ENCODE data around the gene MAGEB2. TPM values are rescaled to one million over a fixed set of nuclear protein-coding genes. Genes with fewer than 3 reads are reported as not detected.
"Not testable (repeated sequence)": the region's sequence is repeated elsewhere in the genome, so short reads cannot be mapped to it uniquely, and the experiment has no call there.

MAGEB2 gene, protein sequence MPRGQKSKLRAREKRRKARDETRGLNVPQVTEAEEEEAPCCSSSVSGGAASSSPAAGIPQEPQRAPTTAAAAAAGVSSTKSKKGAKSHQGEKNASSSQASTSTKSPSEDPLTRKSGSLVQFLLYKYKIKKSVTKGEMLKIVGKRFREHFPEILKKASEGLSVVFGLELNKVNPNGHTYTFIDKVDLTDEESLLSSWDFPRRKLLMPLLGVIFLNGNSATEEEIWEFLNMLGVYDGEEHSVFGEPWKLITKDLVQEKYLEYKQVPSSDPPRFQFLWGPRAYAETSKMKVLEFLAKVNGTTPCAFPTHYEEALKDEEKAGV
- not detected for total RNA-seq

DNA sequence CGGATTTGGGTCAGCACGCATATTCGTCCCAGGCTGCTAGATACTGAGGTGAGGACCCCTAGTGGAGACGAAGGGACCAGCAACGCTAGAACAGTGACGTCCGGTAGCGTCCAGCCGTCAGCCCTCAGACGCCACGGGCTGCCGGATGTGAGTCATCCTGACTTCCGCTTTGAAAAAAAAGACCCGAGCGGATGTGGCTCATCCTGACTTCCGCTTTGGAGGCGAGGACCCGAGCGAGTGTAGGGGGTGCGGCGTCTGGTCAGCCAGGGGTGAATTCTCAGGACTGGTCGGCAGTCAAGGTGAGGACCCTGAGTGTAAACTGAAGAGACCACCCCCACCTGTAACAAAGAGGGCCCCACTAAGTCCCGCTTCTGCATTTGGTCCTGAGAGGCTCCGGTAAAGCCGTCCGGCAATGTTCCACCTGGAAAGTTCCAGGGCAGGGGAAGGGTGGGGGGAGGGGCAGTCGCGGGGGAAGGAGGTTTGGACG lies at the start of gene MAGEB2:
MAGEB2 (plus strand) TSS at position 207 of the 487 bp plus-strand sequence. CDS start 3,018 bp downstream, outside the sequence.
- POLR2A ChIA-PET = no interaction called here
- no peaks in the 10 kb centered on the region for H3K9me3 Mint-ChIP-seq
- no peak for DNase-seq

DNA sequence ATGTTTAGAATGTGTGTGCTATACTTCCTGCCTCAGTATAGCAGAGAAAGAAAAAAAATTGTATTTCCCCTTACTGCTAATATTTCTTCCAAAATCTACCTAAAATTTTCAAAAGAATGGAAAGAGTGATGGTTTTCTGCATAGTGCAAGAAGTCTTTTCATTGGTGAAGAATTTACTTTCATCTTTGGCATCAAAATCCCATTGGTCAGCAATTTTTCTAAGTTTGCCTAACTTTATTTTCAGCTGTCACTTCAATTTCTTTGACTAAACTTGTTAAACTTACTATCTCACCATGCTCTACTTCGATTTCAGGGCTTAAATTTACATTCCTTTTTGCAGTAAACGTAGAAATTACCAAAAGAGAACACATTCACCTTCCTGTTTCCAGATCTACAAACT lies 44.5 kb upstream of the MAGEB2 start:
- Mint-ChIP-seq H3K36me3 (ENCODE audit: low read depth) (no peaks in the 10 kb centered on the region), H3K27me3 (no peaks in the 10 kb centered on the region), H3K9me3 (no peaks in the 10 kb centered on the region), H3K27ac (no peak overlapping the region), H3K4me1 (no peaks in the 10 kb centered on the region), H3K4me3 (no peak overlapping the region)
- CTCF ChIA-PET = no interaction called here
- DNase-seq = no peak
- POLR2A ChIA-PET = no interaction called here

More for the DNA sequence above, at the start of gene MAGEB2:
- Mint-ChIP-seq H3K4me3 (no peak within 1 kb of the TSS), H3K27ac (no peak within 1 kb of the TSS), H3K4me1 (no peaks in the 10 kb centered on the region), H3K36me3 (ENCODE audit: low read depth) (no peaks in the 10 kb centered on the region), H3K27me3 (no peaks in the 10 kb centered on the region)
- CTCF ChIA-PET = no interaction called here

DNA sequence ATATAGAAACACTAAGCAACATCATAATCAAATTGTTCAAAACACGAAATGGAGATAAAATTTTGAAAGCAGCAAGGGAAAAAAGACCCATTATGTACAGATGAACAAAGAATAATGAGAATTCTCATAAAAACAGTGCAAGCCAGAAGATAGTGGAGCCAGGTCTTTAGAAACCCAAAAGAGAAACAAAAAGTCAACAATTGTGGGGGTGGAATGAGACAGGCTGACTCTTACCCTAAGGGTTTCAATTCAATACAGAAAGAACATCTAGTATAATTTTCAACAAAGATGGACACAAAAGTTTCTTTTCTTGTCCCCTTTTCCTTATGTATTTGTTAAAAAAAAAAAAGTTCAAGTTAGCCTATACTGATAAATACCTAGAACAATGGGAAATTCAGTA lies 34.0 kb upstream of the MAGEB2 start:
- no peak for DNase-seq
- POLR2A ChIA-PET = no interaction called here
- no peak overlapping the region for H3K27ac Mint-ChIP-seq
- no peak overlapping the region for H3K4me3 Mint-ChIP-seq
- CTCF ChIA-PET = interaction anchor here (0.6 kb wide), 1 partner anchor 12 kb away, joined by 5 read pairs; no protein-coding TSS in a partner anchor
- no peaks in the 10 kb centered on the region for H3K4me1 Mint-ChIP-seq
- no peaks in the 10 kb centered on the region for H3K27me3 Mint-ChIP-seq
- H3K36me3 Mint-ChIP-seq (ENCODE audit: low read depth) = no peaks in the 10 kb centered on the region
- H3K9me3 Mint-ChIP-seq = no peaks in the 10 kb centered on the region

DNA sequence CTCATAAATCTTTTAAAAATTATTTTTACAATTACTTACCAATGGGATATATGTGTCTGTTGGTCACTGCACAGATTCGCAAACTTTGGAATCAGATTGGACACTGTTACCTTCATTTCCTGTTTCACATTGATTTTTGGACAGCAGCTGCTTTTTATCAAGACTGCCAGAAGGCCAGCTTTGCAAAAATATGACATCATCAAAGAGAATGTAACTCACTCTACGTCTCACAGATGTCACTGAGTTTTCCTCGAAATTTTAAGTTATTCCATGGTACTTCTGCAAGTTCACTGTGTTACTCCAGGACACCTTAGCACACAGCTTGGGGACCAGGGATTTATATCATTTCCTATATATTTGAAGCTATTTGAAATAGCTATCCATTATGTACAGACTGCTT lies 31.8 kb upstream of the MAGEB2 start:
- Mint-ChIP-seq H3K4me3 (no peak overlapping the region), H3K27me3 (no peaks in the 10 kb centered on the region), H3K27ac (no peak overlapping the region), H3K4me1 (no peaks in the 10 kb centered on the region), H3K9me3 (no peaks in the 10 kb centered on the region), H3K36me3 (ENCODE audit: low read depth) (no peaks in the 10 kb centered on the region)
- ChIA-PET POLR2A (no interaction called here), CTCF (no interaction called here)
- no peak for DNase-seq

DNA sequence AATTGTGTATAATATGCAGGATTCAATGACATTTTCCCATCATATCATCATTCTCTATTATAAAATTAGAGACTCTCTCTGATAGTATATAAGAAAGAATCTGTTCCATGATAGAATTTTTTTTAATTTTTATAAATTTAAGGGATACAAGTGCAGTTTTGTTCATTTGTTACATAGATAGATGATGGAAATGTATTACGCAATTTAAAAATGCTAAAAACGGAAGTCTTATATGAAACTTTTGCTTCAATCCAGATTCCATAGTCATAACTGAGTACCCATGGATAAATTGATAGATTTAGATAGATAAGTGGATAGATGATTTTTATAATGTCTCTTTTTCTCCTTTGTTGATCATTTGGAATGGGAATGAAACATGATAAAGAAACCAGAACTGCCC lies 24.9 kb upstream of the MAGEB2 start:
- ChIA-PET POLR2A (no interaction called here), CTCF (no interaction called here)
- H3K4me3 Mint-ChIP-seq = no peak overlapping the region
- DNase-seq = no peak
- no peaks in the 10 kb centered on the region for H3K36me3 Mint-ChIP-seq (ENCODE audit: low read depth)
- H3K27ac Mint-ChIP-seq = no peak overlapping the region
- H3K4me1 Mint-ChIP-seq = no peaks in the 10 kb centered on the region
- H3K27me3 Mint-ChIP-seq = no peaks in the 10 kb centered on the region
- no peaks in the 10 kb centered on the region for H3K9me3 Mint-ChIP-seq

DNA sequence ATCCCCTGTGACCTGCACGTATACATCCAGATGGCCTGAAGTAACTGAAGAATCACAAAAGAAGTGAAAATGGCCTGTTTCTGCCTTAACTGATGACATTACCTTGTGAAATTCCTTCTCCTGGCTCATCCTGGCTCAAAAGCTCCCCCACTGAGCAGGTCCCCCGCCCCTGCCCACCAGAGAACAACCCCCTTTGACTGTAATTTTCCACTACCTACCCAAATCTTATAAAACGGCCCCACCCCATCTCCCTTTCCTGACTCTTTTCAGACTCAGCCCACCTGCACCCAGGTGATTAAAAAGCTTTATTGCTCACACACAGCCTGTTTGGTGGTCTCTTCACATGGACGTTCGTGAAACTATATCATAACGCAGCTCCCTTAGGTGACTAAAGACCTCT lies 21.5 kb upstream of the MAGEB2 start:
- H3K27me3 Mint-ChIP-seq; POLR2A ChIA-PET; DNase-seq; H3K36me3 Mint-ChIP-seq (ENCODE audit: low read depth); H3K27ac Mint-ChIP-seq; H3K4me3 Mint-ChIP-seq; H3K9me3 Mint-ChIP-seq; H3K4me1 Mint-ChIP-seq: not testable (repeated sequence)
- CTCF ChIA-PET = interaction anchor here (0.7 kb wide), 1 partner anchor 13 kb away, joined by 5 read pairs; no protein-coding TSS in a partner anchor

DNA sequence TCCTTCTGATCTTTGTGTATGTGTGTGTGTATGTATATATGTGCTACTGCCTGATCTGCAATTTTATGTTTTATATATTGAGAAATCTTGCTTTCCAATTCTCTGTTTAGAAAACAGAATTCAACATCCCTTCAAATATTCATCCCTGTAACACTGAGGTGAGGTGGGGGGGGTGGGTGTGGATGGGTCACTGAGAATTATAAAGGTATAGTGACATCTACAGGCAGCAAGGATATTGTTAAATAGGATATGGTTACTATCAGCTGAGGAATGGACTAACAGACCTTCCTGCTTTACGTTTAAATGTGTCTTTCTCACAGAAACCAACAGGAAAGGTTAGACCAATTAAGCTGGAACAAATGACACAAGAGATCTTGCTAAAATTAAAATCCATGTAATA lies 19.0 kb upstream of the MAGEB2 start:
- H3K9me3 Mint-ChIP-seq = no peaks in the 10 kb centered on the region
- H3K27ac Mint-ChIP-seq = no peak overlapping the region
- ChIA-PET POLR2A (no interaction called here), CTCF (no interaction called here)
- H3K36me3 Mint-ChIP-seq (ENCODE audit: low read depth) = no peaks in the 10 kb centered on the region
- no peaks in the 10 kb centered on the region for H3K4me1 Mint-ChIP-seq
- H3K4me3 Mint-ChIP-seq = no peak overlapping the region
- DNase-seq = no peak
- no peaks in the 10 kb centered on the region for H3K27me3 Mint-ChIP-seq

DNA sequence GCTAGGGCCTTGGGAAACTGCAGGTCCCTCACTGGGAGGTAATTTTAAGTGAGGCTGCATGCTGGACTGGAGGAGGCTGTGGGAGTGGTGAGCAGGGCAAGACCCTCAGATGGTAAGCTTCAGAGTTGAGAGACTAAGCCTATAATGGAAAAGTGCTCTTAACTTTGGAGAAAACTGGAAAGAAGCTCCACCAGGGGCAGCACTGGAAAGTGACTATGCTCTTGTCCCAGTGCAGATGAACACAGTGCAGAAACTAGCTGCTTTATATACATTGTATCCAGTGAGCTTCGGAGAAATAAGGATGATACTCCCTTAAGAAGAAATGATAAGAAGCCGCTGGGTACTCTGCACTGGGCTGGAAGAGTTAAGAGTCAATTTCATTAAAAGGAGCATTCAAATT lies 3.2 kb upstream of the MAGEB2 start:
- H3K36me3 Mint-ChIP-seq (ENCODE audit: low read depth) = no peaks in the 10 kb centered on the region
- H3K9me3 Mint-ChIP-seq = no peaks in the 10 kb centered on the region
- no peak overlapping the region for H3K4me3 Mint-ChIP-seq
- ChIA-PET POLR2A (no interaction called here), CTCF (interaction anchor here (0.6 kb wide), 1 partner anchor 65 kb away, joined by 4 read pairs; no protein-coding TSS in a partner anchor)
- H3K4me1 Mint-ChIP-seq = no peaks in the 10 kb centered on the region
- no peak for DNase-seq
- no peak overlapping the region for H3K27ac Mint-ChIP-seq
- no peaks in the 10 kb centered on the region for H3K27me3 Mint-ChIP-seq

DNA sequence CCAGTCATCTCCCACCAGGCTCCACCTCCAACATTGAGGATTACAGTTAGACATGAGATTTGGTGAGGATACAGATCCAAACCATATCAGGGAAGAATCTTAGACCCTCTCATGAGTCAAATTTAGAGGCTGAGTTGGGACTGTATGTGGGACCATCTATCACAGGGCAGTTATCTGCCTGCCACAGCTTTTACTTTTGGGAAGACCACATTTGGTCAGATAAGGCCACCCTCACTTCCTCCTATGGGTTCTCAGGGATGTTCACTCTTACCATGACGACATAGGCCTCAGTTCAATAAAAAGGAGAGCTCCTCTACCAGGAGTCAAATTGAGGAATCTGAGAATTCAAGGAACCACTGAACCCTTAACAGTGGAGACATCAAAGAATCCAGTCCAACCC lies 2.1 kb downstream of the MAGEB2 start:
- no peak overlapping the region for H3K27ac Mint-ChIP-seq
- CTCF ChIA-PET = no interaction called here
- DNase-seq = no peak
- no peaks in the 10 kb centered on the region for H3K9me3 Mint-ChIP-seq
- POLR2A ChIA-PET = no interaction called here
- no peaks in the 10 kb centered on the region for H3K27me3 Mint-ChIP-seq
- H3K4me3 Mint-ChIP-seq = no peak overlapping the region
- no peaks in the 10 kb centered on the region for H3K4me1 Mint-ChIP-seq
- no peaks in the 10 kb centered on the region for H3K36me3 Mint-ChIP-seq (ENCODE audit: low read depth)

DNA sequence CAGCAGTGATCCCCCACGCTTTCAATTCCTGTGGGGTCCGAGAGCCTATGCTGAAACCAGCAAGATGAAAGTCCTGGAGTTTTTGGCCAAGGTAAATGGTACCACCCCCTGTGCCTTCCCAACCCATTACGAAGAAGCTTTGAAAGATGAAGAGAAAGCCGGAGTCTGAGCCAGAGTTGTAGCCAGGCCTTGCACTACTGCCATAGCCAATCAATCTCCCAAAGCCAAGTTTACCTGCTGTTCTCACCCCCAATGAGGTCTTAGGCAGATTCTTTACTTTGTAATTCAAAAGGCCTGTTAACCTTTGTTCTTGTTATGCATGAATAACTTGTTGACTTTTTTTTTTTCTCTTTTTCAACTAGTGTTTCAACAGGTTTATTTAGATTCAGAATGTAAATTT lies 4.0 kb downstream of the MAGEB2 start:
- CTCF ChIA-PET = no interaction called here
- no peaks in the 10 kb centered on the region for H3K9me3 Mint-ChIP-seq
- no peaks in the 10 kb centered on the region for H3K27me3 Mint-ChIP-seq
- POLR2A ChIA-PET = no interaction called here
- no peak for DNase-seq
- no peaks in the 10 kb centered on the region for H3K4me1 Mint-ChIP-seq
- no peaks in the 10 kb centered on the region for H3K36me3 Mint-ChIP-seq (ENCODE audit: low read depth)
- no peak overlapping the region for H3K27ac Mint-ChIP-seq
- H3K4me3 Mint-ChIP-seq = no peak overlapping the region

DNA sequence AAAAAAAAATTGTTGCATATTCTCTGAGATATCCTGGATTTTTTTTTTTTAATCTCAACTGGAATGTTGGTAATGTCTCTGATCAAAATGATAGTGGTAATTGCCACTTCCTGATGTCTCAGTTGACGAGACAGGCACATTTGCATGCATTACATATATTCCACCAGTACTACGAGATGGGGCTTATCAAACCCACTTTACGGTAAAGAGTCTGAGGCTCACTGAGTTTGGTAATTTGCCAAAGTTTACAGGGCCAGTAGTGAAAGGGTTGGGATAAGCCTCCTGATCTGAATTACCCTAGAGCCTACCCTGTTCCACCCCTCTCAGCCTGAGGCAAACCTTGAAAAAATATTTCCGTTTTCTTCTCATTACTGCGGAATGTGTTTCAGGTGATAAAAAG lies 5.3 kb downstream of the MAGEB2 start:
- H3K9me3 Mint-ChIP-seq = no peaks in the 10 kb centered on the region
- CTCF ChIA-PET = no interaction called here
- no peak overlapping the region for H3K4me3 Mint-ChIP-seq

DNA sequence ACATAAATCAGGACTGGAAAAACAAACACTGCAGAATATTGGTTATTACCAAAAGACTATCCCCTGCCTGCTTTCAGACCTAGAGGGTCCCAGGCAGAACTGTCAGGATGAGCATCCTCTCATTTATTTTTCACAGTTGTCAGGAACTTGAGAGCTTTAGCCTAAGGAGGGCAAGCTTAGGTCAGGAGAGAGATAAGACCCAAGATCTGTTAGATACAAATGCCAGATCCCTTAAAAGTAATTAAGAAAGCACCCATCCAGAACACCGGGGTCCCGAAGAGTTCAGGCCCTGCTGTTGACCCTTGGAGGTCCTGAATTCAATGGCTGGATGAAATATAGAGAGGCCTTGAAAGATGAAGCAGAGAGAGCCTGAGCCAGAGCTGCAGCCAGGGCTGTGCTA lies 9.2 kb downstream of the MAGEB2 start:
- Mint-ChIP-seq H3K27me3 (no peaks in the 10 kb centered on the region), H3K27ac (no peak overlapping the region), H3K36me3 (ENCODE audit: low read depth) (no peaks in the 10 kb centered on the region), H3K9me3 (no peaks in the 10 kb centered on the region), H3K4me1 (no peaks in the 10 kb centered on the region), H3K4me3 (no peak overlapping the region)
- DNase-seq = no peak
- ChIA-PET POLR2A (no interaction called here), CTCF (no interaction called here)

More for the DNA sequence above, 5.3 kb downstream of the MAGEB2 start:
- POLR2A ChIA-PET = no interaction called here
- Mint-ChIP-seq H3K4me1 (no peaks in the 10 kb centered on the region), H3K27ac (no peak overlapping the region), H3K36me3 (ENCODE audit: low read depth) (no peaks in the 10 kb centered on the region), H3K27me3 (no peaks in the 10 kb centered on the region)
- no peak for DNase-seq

DNA sequence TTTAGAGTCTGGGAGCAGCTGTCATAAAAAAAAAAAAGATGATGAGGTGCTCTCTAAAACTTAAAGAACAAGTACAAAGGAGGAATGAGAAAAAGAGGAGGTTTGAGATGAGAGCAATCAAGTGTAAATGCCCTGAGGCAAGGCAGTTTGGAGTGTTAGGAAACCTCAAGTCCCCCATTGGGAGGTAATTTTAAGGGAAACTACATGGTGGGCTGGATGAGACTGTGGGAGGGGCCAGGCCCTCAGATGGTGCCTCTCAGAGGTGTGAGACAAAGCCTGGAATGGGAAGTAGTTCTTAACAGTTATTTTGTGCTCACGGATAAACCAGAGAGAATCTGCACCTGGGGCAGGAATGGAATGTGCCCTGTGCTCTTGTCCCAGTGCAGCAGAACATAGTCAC lies 13.2 kb downstream of the MAGEB2 start:
- no peak for DNase-seq
- Mint-ChIP-seq H3K36me3 (ENCODE audit: low read depth) (no peaks in the 10 kb centered on the region), H3K27ac (no peak overlapping the region), H3K4me3 (no peak overlapping the region), H3K27me3 (no peaks in the 10 kb centered on the region), H3K4me1 (no peaks in the 10 kb centered on the region), H3K9me3 (no peaks in the 10 kb centered on the region)
- ChIA-PET POLR2A (no interaction called here), CTCF (no interaction called here)

DNA sequence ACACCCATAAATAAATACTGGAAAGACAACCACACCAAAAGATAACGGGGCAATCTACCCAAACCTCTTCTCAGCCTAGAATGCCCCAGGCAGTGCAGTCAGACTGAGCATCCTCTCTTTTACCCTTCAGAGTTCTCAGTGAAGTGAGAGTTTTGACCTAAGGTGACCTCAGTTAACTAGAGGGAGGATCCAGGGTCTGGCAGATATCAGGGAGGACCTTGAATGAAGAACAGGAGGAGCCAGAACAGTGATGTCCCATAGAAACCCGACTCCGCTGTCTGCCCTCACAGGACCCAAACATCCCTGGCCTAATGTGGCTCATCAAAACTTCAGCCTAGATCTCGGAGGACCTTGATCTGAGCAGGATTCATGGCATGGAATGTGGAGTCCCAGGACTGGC lies 15.0 kb downstream of the MAGEB2 start, which contains the start of gene MAGEB3:
MAGEB3 (plus strand) TSS at position 263 of the 400 bp plus-strand sequence. CDS start 5,268 bp downstream, outside the sequence.
- Mint-ChIP-seq H3K4me3 (no peak within 1 kb of the TSS), H3K9me3 (no peaks in the 10 kb centered on the region), H3K4me1 (no peaks in the 10 kb centered on the region), H3K27ac (no peak within 1 kb of the TSS), H3K27me3 (no peaks in the 10 kb centered on the region), H3K36me3 (ENCODE audit: low read depth) (no peaks in the 10 kb centered on the region)
- DNase-seq = no peak
- ChIA-PET CTCF (no interaction called here), POLR2A (no interaction called here)

Data from activated CD4-positive, alpha-beta T cell treated with anti-CD3 and anti-CD28 coated beads, Interleukin-2, amount 10 ng/mL, durations not matched to agents 7 days and 5 days (primary cell).